PC-3 (cell line): ENCODE measurements around the gene B4GALT2. TPM values are rescaled to one million over a fixed set of nuclear protein-coding genes. Genes with fewer than 3 reads are reported as not detected.

ENCODE experiments used
- ATAC-seq: fragments of 200-7000 bp; cut with Tn5 transposase; 2 replicates; pipeline ENCODE4 v1.9.1; 2020; ENCODE audit warnings: mild to moderate bottlenecking, moderate library complexity
- BruUV-seq: library from RNA; stranded (reverse); fragments of 400-500 nt; replicated peaks from 2 replicates; lab custom pipeline; 2021; lab: Mats Ljungman, UMichigan
- CTCF ChIA-PET: fragments of 300-600 bp; sonication (Branson Sonifier 250); formaldehyde crosslinking; loops from one replicate; lab custom pipeline; 2022; ENCODE audit warnings: antibody characterized with exemption; lab: Charles Lee
- POLR2A ChIA-PET: fragments of 300-600 bp; sonication (Branson Sonifier 250); formaldehyde crosslinking; loops from one replicate; lab custom pipeline; 2022; ENCODE audit warnings: antibody characterized with exemption; ENCODE audit not compliant: unreplicated experiment; lab: Charles Lee
- DNase-seq: peaks from one replicate; pipeline ENCODE4 v3.0.0-alpha.2; 2015
- H2AFZ ChIP-seq: fragments of 300-600 bp; sonication (generic); 2 replicates; pipeline ENCODE4 v1.6.0; 2016; ENCODE audit warnings: antibody characterized with exemption, low read length
- H3F3A ChIP-seq: fragments of 300-600 bp; sonication (generic); one replicate; pipeline ENCODE4 v1.6.0; 2017; ENCODE audit warnings: antibody characterized with exemption, low read length, control low read depth, mild to moderate bottlenecking; ENCODE audit not compliant: unreplicated experiment
- H3K27ac ChIP-seq: fragments of 300-600 bp; sonication (generic); 2 replicates; pipeline ENCODE4 v1.5.1; 2016; ENCODE audit warnings: mild to moderate bottlenecking, low read length
- H3K27me3 ChIP-seq: fragments of 300-600 bp; sonication (generic); 2 replicates; pipeline ENCODE4 v1.6.1; 2016; ENCODE audit warnings: low read length, mixed read lengths
- H3K36me3 ChIP-seq: fragments of 300-600 bp; sonication (generic); 2 replicates; pipeline ENCODE4 v1.6.1; 2016; ENCODE audit warnings: low read depth, mixed run types, low read length, mixed read lengths
- H3K4me1 ChIP-seq: fragments of 300-600 bp; sonication (generic); 2 replicates; pipeline ENCODE4 v1.5.1; 2016; ENCODE audit warnings: low read length; ENCODE audit not compliant: insufficient read depth
- H3K4me2 ChIP-seq: fragments of 300-600 bp; sonication (generic); 2 replicates; pipeline ENCODE4 v1.6.0; 2016; ENCODE audit warnings: low read length
- H3K4me3 ChIP-seq: fragments of 300-600 bp; sonication (generic); 2 replicates; pipeline ENCODE4 v1.5.1; 2016; ENCODE audit warnings: mild to moderate bottlenecking, low read length, mixed read lengths
- H3K79me2 ChIP-seq: fragments of 300-600 bp; sonication (generic); 2 replicates; pipeline ENCODE4 v1.6.1; 2017; ENCODE audit warnings: low read length, mixed read lengths
- H3K9ac ChIP-seq: fragments of 300-600 bp; sonication (generic); 2 replicates; pipeline ENCODE4 v1.6.0; 2016; ENCODE audit warnings: mild to moderate bottlenecking, low read length
- H3K9me2 ChIP-seq: fragments of 300-600 bp; sonication (generic); replicated peaks from 2 replicates; pipeline ENCODE4 v1.6.1; 2016; ENCODE audit warnings: mixed run types, low read length, mixed read lengths
- H3K9me3 ChIP-seq: fragments of 300-600 bp; sonication (generic); 2 replicates; pipeline ENCODE4 v1.6.1; 2016; ENCODE audit warnings: low read length, mixed read lengths
- H4K20me1 ChIP-seq: fragments of 300-600 bp; sonication (generic); 2 replicates; pipeline ENCODE4 v1.6.1; 2016; ENCODE audit warnings: low read length, mixed read lengths
- EZH2 ChIP-seq: fragments of 300-600 bp; sonication (generic); IDR thresholded peaks from one replicate; pipeline ENCODE4 v1.6.1; 2017; ENCODE audit warnings: antibody characterized with exemption, mild to moderate bottlenecking, low read length; ENCODE audit not compliant: unreplicated experiment
- EZH2phosphoT487 ChIP-seq: fragments of 300-600 bp; sonication (generic); IDR thresholded peaks from 2 replicates; pipeline ENCODE4 v1.6.1; 2018; ENCODE audit warnings: mild to moderate bottlenecking, antibody characterized with exemption, low read length, borderline replicate concordance
- intact Hi-C: fragments of 100-400 bp; cut with micrococcal nuclease; formaldehyde crosslinking; loops from 2 replicates; pipeline ENCODE4 v1.9.0; 2023
- total RNA-seq: library from RNA; depleted of rRNA; stranded (reverse); fragments of >200 nt; gene quantifications from 2 replicates; pipeline ENCODE4 v1.2.3, GENCODE V29; 2014
- TF ChIP-seq, protein P1 (sequence below): fragments of 300-600 bp; sonication (generic); conservative IDR thresholded peaks from 2 replicates; pipeline ENCODE4 v1.5.1; 2017; ENCODE audit warnings: antibody characterized with exemption, low read depth, mild to moderate bottlenecking, low read length

The B4GALT2 gene
- total RNA-seq, 1 experiment from 2014 or later: 103 TPM

DNA sequence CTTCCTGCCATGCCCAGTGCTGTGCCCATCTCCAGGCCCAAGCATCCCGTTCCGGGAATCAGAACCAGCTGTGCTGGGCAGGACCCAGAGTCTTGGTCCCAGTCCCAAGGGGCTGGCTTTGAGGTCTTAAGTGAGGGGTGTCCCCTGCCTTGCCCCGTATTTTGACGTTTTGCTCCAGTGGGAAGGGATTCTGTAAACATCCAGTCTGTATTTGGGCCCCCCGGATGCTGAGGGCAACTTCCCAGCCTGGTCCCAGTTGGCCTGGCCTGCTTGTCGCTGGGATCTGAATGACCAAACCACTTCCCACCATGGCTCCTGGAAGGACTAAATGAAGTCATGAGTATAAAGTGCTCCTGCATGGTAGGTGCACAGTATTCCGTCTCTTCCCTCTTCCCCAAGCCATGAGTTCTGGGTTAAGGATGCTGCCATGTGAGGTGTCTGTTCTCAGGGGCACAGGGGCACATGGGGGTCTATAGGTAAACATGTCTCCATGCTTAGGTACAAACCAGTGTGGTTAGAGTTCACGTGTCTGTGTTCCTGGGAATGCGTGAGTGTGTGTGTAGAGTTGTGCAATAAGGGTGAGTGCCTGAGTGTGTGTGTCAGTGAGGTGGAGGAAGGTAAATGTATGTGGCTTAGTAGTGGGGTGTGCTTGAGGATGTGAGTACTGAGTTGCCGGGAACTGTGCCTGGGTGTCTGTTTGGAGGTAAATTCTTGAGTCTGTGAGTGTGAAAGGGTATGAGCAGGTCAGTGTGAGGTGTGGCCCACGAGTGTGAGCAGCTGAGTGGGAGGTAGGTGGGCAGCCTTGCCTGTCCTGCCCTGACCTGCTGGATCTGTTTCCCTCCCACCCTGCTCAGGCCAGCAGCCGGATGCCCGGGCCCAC is 1.5 kb downstream of the B4GALT2 start:
- H3K9me3 ChIP-seq: no peaks in the 10 kb centered on the region
- CTCF ChIA-PET: no interaction called here
- H3K79me2 ChIP-seq: peaks cover 77% of the 10 kb centered on the region
- peak overlapping the region; percentile 77 for H3K4me3 ChIP-seq
- no peaks in the 10 kb centered on the region for H3F3A ChIP-seq
- H2AFZ ChIP-seq: peak overlapping the region; percentile 80; the same call in 1 of the 2 replicates
- H3K4me2 ChIP-seq: peak overlapping the region; percentile 97
- ATAC-seq (no peak), DNase-seq (peak; percentile 39)
- H4K20me1 ChIP-seq: peaks cover 23% of the 10 kb centered on the region; the same call in 1 of the 2 replicates
- no peaks in the 10 kb centered on the region for H3K9me2 ChIP-seq
- no TSS peak for BruUV-seq
- peak overlapping the region; percentile 84 for H3K9ac ChIP-seq
- TF ChIP-seq, protein P1, sequence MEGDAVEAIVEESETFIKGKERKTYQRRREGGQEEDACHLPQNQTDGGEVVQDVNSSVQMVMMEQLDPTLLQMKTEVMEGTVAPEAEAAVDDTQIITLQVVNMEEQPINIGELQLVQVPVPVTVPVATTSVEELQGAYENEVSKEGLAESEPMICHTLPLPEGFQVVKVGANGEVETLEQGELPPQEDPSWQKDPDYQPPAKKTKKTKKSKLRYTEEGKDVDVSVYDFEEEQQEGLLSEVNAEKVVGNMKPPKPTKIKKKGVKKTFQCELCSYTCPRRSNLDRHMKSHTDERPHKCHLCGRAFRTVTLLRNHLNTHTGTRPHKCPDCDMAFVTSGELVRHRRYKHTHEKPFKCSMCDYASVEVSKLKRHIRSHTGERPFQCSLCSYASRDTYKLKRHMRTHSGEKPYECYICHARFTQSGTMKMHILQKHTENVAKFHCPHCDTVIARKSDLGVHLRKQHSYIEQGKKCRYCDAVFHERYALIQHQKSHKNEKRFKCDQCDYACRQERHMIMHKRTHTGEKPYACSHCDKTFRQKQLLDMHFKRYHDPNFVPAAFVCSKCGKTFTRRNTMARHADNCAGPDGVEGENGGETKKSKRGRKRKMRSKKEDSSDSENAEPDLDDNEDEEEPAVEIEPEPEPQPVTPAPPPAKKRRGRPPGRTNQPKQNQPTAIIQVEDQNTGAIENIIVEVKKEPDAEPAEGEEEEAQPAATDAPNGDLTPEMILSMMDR: no peak
- TF ChIP-seq EZH2phosphoT487: no peak
- no peak for TF ChIP-seq EZH2
- peaks cover 48% of the 10 kb centered on the region for H3K4me1 ChIP-seq
- peaks cover 26% of the 10 kb centered on the region for H3K36me3 ChIP-seq
- intact Hi-C loops: no loop called here
- H3K27me3 ChIP-seq: no peaks in the 10 kb centered on the region
- POLR2A ChIA-PET: no interaction called here
- peak overlapping the region; percentile 66 for H3K27ac ChIP-seq

DNA sequence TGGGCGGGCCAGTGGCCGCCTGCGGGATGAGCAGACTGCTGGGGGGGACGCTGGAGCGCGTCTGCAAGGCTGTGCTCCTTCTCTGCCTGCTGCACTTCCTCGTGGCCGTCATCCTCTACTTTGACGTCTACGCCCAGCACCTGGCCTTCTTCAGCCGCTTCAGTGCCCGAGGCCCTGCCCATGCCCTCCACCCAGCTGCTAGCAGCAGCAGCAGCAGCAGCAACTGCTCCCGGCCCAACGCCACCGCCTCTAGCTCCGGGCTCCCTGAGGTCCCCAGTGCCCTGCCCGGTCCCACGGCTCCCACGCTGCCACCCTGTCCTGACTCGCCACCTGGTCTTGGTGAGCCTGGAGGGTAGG is 2.1 kb downstream of the B4GALT2 start:
- H2AFZ ChIP-seq: no peak overlapping the region

More for the DNA sequence above, 2.1 kb downstream of the B4GALT2 start:
- Histone ChIP-seq H3K27me3 (no peaks in the 10 kb centered on the region), H3K4me2 (peak overlapping the region; percentile 97), H3K79me2 (peaks cover 70% of the 10 kb centered on the region), H3K27ac (no peak overlapping the region), H3K9me2 (no peaks in the 10 kb centered on the region), H3K9ac (no peak overlapping the region), H4K20me1 (peaks cover 18% of the 10 kb centered on the region; the same call in 1 of the 2 replicates), H3K36me3 (peaks cover 26% of the 10 kb centered on the region), H3K9me3 (no peaks in the 10 kb centered on the region), H3F3A (no peaks in the 10 kb centered on the region), H3K4me3 (no peak overlapping the region; the same call in 1 of the 2 replicates), H3K4me1 (peaks cover 42% of the 10 kb centered on the region)
- ChIA-PET POLR2A (no interaction called here), CTCF (no interaction called here)
- DNase-seq (no peak), ATAC-seq (no peak)
- intact Hi-C loops: no loop called here
- BruUV-seq: no TSS peak
- no peak for TF ChIP-seq EZH2phosphoT487
- TF ChIP-seq, protein P1: no peak
- TF ChIP-seq EZH2: no peak
